Stimulated activated CD4-positive, alpha-beta T cell treated with anti-CD3 and anti-CD28 coated beads, Interleukin-2, amount 100 ng/mL, for 4 hours (primary cell): Measurements from ENCODE around the gene PSEN1.

ENCODE experiments used
- DNase-seq: peaks from one replicate; pipeline ENCODE4 v3.0.0-alpha.2; 2020; ENCODE audit warnings: low read depth

PSEN1 gene

DNA sequence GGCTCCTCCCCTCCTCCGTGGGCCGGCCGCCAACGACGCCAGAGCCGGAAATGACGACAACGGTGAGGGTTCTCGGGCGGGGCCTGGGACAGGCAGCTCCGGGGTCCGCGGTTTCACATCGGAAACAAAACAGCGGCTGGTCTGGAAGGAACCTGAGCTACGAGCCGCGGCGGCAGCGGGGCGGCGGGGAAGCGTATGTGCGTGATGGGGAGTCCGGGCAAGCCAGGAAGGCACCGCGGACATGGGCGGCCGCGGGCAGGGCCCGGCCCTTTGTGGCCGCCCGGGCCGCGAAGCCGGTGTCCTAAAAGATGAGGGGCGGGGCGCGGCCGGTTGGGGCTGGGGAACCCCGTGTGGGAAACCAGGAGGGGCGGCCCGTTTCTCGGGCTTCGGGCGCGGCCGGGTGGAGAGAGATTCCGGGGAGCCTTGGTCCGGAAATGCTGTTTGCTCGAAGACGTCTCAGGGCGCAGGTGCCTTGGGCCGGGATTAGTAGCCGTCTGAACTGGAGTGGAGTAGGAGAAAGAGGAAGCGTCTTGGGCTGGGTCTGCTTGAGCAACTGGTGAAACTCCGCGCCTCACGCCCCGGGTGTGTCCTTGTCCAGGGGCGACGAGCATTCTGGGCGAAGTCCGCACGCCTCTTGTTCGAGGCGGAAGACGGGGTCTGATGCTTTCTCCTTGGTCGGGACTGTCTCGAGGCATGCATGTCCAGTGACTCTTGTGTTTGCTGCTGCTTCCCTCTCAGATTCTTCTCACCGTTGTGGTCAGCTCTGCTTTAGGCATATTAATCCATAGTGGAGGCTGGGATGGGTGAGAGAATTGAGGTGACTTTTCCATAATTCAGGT lies at the start of gene PSEN1:
PSEN1 (plus strand) TSS at position 121 of the 839 bp plus-strand sequence. CDS start 11,513 bp downstream, outside the sequence.
- peak; percentile 98 for DNase-seq

DNA sequence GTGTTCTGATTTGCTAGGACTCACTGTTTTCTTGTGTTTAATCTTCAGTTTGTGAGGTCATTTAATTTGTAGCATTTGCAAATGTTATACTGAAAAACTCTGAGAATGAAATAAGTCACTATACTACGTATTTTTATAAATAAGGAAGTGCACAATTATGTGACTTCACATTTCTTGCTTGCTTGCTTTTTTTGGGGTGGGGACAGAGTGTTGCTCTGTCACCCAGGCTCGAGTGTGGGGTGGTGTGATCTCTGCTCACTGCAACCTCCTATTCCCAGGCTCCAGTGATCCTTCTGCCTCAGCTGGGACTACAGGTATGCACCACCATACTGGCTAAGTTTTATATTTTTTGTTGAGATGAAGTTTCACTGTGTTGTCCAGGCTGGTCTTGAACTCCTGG lies 45.3 kb upstream of the PSEN1 start:
- no peak for DNase-seq

DNA sequence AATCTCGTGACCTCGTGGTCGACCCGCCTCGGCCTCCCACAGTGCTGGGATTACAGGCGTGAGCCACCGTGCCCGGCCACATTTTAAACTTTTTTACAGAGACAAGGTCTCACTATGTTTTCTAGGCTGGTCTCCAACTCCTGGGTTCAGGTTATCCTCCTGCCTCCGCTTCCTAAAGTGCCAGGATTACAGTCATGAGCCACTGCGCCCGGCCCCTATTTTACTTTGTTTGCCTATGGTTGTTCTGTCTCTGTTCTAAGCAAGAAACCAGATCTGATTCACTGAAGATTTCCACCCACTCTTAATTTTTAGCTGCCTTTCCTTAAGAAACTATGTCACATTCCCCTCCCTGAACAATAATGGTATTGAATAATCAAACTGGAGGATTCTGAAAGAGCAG lies 38.9 kb upstream of the PSEN1 start:
- no peak for DNase-seq

DNA sequence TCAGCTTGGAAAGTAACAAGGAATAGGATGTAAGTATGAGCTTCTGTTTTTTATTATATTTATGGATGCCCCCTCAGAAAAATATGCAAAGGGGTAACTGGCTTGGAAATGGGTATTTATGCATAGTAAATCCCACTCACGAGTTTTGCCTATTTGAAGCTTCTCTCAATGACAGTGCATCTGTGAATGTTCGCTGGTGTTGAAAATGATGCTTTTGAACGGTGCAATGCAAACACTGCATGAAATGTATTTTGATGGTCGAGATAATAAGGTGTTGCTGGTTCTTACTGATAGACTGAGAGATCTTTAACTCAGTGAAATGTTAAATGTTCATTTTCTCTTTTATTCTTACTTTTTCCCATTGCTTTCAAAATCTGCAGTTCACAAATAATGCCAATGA lies 36.0 kb upstream of the PSEN1 start:
- DNase-seq = no peak

DNA sequence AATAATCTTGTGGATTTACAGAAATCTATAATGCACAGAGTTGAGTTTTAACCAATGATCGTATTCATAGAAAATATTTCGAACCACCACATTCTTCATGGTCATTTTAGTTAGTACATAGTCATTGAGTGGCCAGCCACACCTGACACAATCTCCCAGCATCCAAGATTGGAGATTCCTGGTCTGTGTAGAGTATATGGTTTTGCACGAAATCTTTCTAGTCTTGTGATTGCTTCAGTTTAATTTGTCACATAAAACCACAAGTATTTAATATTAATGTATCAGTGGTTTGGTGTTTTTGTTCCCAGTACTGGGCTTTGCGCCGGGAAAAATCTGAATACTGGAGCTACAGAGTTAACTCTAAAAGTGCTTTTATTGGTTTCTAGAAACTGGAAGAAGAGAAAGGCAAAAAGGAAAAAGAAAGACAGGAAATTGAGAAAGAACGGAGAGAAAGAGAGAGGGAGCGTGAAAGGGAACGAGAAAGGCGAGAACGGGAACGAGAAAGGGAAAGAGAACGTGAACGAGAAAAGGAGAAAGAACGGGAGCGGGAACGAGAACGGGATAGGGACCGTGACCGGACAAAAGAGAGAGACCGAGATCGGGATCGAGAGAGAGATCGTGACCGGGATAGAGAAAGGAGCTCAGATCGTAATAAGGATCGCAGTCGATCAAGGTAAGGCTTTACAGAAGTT lies 33.4 kb upstream of the PSEN1 start:
- DNase-seq = no peak

DNA sequence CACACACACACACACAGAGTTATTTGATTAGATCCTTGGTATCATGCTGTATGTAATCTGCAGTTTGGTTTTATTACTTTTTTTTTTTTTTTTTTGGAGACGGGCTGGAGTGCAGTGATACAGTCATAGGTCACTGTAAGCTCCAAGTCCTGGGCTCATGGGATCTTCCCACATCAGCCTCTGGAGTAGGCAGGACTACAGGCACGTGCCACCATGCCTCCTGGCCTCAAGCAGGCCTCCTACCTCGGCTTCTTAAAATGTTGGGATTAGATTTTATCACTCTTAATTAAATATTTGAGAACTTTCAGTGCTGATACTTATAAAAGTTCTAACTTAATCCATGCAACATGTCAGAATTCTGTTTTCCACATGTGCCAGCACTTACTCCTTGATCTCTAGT lies 31.3 kb upstream of the PSEN1 start:
- DNase-seq = no peak

DNA sequence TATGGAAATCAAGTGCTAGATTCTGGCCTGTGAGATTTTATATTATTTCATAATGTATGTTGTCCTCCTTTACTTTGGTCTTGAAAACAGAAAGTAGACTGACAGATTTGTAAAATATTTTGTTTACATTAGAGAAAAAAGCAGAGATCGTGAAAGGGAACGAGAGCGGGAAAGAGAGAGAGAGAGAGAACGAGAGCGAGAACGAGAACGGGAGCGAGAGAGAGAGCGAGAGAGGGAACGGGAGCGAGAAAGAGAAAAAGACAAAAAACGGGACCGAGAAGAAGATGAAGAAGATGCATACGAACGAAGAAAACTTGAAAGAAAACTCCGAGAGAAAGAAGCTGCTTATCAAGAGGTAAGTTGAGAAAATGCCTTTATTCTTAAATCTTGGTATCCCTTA lies 30.6 kb upstream of the PSEN1 start:
- DNase-seq = no peak

DNA sequence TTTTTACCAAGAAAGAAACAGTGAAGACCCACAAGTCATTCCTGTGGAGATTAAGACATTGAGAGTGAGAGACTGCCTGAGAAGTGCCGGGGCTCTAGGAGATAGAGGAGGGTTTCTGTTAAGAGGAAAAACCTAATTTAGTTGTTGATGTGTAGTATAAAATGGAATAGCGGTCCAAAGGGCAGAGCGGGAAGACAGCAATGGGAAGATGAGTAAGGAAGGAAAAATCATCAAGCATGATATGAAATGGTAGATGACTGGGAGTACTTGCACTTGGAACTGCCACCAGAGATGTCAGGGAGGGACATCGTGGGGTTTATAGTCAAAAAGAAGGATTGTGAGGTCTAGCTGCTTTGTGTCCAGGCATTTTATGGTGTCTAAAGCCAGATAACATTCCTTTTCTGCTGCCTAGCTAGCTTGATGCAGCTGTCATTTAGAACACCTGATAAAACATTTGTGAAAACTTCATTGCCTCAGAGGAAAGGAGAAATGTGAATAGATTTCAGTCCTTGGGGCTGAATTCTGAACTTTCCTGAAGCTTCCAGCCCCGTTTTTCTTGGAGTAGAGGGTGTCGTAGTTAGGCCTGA lies 20.1 kb upstream of the PSEN1 start:
- no peak for DNase-seq

DNA sequence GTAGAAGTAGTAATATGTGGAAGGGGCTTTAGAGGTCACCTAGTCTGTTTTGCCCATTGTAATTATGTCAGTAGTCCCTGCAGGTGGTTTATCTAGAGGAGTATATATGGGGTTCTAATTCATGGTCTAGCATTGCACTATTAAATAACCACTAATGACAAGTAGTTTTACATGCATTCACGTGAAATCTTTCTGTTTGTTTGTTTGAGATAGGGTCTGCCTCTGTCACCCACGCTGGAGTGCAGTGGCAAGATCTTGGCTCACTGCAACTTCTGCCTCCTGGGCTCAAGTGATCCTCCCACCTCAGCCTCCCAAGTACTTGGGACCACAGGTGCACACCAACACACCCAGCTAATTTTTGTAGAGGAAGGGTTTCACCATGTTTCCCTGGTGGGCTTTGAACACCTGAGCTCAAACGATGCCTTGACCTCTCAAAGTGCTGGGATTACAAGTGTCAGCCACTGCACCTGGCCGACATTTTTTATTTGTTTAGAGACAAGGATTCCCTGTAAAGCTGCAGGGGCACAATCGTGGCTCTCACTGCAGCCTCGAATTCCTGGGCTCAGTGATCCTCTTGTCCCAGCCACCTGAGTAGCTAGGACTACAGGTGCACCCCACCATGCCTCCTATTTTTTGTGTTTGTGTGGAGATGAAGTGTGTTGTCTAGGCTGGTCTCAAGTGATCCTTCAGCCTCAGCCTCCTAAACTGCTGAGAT lies 12.0 kb upstream of the PSEN1 start:
- DNase-seq = no peak

DNA sequence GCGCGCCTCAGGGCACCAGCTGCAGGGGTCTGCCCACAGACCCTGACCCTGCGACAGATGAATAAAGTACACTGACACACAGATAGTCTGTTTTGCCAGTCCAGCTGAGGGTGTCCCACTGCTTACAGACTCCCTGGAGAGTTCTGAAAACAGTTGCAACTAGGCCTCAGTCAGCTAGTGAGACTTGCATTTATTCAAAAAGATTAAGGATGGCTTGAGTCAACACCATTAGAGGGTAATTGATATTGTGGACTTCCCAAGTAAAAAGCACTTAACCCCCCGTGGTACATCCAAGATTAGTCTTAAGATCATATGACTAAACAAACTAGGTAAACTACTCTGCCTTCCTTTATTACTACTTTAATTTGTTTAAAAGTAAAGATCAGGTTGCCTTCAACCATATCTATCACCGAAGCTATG lies 11.1 kb upstream of the PSEN1 start:
- no peak for DNase-seq

DNA sequence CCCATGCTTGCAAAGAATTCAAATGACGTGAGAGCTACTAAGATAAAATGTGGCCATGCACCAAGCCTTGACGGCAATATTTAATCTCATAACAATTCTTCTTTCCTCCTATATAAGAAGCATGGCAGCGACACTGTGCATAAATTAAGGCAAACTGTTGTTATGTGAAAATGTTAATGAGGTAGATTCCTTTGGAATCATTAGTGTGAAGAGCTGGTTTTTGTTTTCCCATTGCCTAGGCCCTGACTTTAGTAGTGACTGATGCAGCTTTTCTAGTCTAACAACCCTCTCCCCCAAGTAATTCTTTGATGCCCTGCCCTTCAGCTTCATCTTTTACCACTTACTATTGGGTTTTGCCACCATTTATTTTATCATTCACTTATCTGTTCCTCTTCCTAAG lies 10.6 kb upstream of the PSEN1 start:
- DNase-seq = no peak

DNA sequence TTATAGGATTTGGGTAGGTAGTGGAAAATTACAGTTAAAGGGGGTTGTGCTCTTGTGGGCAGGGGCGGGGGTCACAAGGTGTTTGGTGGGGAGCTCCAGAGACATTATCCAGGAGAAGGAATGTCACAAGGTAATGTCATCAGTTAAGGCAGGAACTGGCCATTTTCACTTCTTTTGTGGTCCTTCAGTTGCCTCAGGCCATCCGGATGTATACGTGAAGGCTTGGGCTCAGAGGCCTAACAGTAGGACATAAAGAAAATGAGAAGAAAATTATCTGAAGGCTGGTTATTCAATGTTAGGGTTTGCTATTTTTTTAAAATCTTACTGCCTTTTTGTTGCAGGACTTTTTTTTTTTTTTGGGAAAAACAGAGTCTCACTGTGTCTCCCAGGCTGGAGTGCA lies 2.5 kb upstream of the PSEN1 start:
- no peak for DNase-seq

DNA sequence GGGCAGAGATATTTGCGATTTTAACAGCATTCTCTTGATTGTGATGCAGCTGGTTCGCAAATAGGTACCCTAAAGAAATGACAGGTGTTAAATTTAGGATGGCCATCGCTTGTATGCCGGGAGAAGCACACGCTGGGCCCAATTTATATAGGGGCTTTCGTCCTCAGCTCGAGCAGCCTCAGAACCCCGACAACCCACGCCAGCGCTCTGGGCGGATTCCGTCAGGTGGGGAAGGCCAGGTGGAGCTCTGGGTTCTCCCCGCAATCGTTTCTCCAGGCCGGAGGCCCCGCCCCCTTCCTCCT lies 271 bp upstream of the PSEN1 start:
- DNase-seq = no peak

DNA sequence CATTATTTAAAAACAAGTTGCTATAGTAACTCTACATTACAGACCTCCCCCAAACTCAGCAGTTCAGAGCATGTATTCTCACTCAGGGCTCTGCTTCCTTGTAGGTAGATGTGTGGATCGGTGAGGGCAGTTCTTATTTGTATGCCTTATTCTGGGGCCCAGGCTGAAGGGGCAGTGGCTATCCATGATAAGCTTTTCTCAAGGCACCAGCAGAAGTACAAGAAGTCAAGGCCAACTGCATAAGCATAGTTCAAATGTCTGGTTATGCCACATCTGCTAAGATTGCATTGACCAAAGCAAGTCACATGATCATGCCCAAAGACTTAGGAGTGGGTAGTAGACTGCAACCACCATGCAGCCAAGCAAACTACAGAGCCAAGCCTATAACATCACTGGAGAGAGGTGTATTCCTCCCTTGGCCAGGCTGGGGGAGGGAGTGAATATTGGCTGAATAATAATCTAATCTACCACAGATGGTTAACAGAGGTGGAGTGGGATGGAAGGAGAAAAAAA lies 4.6 kb downstream of the PSEN1 start:
- no peak for DNase-seq

DNA sequence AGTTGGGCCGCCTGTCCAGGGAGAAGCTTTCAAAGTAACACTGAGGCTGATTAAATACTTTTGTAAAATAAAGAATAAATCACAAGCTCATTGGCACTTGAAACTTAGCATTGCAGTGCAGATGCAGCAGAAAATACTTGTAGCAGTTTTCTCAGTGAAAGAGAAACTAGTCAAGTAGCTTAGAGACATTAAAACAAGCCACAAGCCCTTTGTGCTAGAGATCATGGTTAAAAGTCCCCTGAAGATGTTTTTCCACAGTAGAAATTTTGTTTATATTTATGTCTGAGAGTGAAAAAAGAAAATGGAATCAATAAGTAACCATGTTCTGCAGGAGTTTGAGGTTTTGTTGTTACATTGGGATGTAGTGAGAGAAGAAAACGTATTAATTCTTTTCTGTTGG lies 5.9 kb downstream of the PSEN1 start:
- no peak for DNase-seq

DNA sequence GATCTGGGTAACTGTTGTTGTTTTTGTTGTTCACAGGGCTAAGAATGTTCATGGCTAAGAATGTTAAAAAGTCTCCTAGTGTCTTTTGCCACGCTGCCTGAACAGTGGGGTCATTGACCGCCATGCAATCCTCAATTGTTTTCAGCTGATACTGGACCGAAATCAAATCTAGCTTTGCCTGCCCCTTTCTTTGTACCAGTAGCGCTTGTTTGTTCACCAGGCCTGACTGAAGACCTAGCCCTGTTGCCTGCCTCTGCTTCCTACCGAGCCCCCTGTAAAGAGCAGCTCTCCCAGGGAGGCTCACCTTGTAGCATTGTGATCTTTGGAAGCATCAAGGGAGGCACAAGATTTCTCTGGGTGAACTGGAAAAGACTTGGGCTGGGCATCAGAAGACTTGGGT lies 6.7 kb downstream of the PSEN1 start:
- DNase-seq = no peak

DNA sequence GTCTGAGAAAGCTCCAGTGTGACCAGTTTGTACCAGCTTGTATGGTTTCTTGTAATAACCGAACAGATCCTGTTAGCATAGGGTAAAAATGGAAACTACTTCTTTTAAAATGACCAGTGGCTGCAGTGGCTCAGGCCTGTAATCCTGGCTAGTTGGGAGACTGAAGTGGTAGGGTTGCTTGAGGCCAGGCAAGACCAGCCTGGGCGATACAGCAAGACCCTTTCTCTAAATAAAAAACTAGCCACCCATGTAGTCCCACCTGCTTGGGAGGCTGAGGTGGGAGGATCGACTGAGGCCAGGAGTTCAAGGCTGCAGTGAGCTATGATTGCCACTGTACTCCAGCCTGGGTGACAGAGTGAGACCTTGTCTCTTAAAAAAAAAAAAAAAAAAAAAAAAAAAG lies 7.3 kb downstream of the PSEN1 start:
- DNase-seq = no peak

DNA sequence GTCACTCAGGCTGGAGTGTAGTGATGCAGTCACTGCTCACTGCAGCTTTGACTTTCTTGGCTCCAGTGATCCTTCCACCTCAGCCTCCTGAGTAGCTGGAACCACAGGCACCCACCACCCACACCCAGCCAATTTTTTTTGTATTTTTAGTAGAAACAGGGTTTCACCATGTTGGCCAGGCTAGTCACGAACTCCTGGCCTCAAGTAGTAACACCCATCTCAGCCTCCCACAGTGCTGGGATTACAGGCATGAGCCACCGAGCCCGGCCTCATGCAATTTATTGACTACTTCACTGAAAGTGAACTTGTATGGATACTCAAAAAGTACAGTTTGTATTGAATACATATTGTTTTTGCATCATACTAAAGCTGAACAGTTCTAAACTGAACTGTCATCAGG lies 9.1 kb downstream of the PSEN1 start:
- DNase-seq = no peak

DNA sequence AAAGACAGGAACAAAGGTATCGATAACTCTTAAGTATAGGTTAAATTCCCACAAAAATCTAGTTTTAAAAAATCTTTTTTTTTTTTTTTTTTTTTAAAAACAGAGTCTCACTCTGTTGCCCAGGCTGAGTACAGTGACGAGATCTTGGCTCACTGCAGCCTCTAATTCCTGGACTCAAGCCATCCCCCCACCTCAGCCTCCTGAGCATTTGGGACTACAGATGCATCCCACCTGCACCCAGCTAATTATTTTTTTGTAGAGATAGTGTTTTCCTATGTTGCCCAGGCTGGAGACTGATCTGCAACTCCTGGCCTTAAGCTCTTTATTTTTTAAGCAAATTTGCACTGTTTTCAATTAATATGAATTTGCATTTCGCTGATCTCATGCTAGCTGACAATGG lies 9.8 kb downstream of the PSEN1 start:
- no peak for DNase-seq

DNA sequence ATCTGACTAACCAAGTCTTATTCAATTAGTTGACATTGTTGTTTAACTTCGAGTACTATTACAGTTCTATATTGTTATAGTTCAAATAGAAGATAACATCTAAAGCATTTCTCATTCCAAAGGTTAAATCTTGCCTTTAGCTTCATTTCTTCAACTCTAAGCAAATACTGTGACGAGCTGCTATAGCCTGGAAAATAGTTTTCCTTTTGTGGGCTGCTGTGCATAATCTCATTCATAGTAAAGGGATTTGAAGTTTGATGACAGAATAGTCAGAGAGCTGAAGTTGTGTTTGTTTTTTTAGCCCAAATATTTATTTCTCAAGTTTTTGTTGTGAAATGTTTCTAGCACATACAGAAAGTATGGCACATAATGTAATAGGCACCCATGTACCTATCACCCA lies 13.4 kb downstream of the PSEN1 start:
- DNase-seq = no peak

DNA sequence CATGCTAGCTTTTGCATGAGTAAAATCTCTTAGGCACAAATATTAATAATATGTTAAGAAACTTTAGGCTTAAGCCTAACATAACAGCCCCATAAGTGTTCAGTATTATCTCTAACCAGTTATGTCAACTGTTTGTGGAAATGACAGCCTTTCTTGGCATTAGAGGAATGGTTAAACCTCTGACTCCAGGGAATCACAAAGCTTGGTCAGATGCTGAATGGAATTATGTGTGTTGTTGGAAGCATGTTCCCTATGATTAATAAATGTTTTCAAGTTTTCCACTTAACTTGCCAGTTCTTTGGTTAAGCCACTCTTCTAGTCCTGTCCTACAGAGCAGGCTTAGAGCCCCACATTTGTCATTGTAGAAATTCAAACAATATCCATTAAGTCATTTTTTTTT lies 17.0 kb downstream of the PSEN1 start:
- DNase-seq = no peak

DNA sequence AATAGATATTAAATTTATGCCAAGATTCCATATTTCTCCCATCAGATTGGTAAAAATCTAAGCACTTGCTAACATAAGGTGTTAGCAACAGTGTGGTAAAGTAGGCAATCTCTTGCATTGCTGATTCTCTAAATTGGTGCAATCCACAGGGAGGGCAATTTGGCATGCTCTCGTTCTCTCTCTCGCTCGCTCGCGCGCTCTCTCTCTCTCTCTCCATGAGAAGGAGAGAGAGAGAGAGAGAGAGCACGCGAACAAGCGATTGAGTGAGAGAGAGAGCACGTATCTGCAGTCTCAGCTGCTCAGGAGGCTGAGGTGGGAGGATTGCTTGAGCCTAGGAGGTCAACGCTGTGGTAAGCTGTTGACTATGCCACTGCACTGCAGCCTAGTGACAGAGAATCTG lies 25.9 kb downstream of the PSEN1 start:
- no peak for DNase-seq

DNA sequence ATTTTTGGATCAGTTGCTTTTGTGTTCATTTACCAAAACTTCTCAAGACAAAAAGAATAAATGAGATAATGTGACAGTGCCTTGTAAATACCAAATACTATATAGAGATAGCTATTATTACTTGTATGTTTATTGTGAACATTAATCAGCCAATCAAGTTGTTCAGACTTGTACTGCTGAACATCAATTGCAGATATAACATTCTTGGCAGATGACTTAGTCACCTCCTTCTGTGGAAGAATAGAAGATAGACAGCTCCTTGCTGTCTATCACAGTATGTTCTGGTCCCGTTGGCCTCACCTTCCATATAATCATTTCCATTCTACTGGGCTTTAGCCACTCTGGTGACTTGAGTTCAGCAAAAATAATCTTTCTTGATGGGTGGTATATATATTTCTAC lies 30.1 kb downstream of the PSEN1 start:
- no peak for DNase-seq
